IPS DF 6.9 (cell line): Measurements from ENCODE around the gene KIAA0319L.
A peak's percentile ranks its signal among the peaks of the same experiment; 100 is the strongest.
"Not testable (repeated sequence)": the region's sequence is repeated elsewhere in the genome, so short reads cannot be mapped to it uniquely, and the experiment has no call there.

Source experiments
- DNase-seq: peaks from one replicate; pipeline ENCODE4 v3.0.0-alpha.2; 2013; ENCODE audit warnings: low read depth, low spot score
- H3K27ac ChIP-seq: one replicate; pipeline ENCODE4 v1.5.1; 2013; ENCODE audit warnings: low read length, control low read depth
- H3K27me3 ChIP-seq: 2 replicates; pipeline ENCODE4 v1.6.1; 2013; ENCODE audit warnings: mild to moderate bottlenecking, low read length; ENCODE audit not compliant: control insufficient read depth, insufficient read depth
- H3K36me3 ChIP-seq: 2 replicates; pipeline ENCODE4 v1.6.1; 2013; ENCODE audit warnings: low read length; ENCODE audit not compliant: control insufficient read depth, insufficient read depth
- H3K4me1 ChIP-seq: 2 replicates; pipeline ENCODE4 v1.6.1; 2013; ENCODE audit warnings: low read length; ENCODE audit not compliant: control insufficient read depth, insufficient read depth
- H3K4me3 ChIP-seq: 2 replicates; pipeline ENCODE4 v1.5.1; 2013; ENCODE audit warnings: mild to moderate bottlenecking, low read length
- H3K9me3 ChIP-seq: 2 replicates; pipeline ENCODE4 v1.6.1; 2013; ENCODE audit warnings: low read length, inconsistent platforms; ENCODE audit not compliant: control insufficient read depth, insufficient read depth
- WGBS: extraction: QIAGEN DNeasy Blood & Tissue Kit; methylation state at CpG from one replicate; pipeline ENCODE4 v1.1.7; 2013; ENCODE audit warnings: mixed read lengths, missing lambda C conversion rate; ENCODE audit not compliant: insufficient read length, insufficient coverage; 5-methylcytosine and 5-hydroxymethylcytosine counted together

KIAA0319L gene

DNA sequence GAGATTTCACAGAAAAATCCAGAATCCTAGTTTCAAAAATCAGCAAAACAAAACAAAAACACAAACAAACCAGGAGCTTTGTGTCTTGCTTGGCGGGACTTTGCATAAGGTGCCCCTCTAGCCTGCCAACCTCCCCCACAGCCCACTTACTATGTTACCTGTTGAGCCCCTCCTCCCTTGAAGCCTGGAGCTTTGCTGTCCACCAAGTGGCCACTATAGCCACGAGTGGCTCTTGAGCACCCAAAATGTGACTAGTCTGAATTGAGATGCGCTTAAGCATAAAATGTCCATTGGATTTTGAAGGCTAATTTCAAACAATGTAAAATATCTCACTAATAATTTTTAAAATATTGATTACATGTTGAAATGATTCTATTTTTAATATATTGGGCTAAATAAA lies 28.1 kb upstream of the KIAA0319L start:
- WGBS, result no CpG with 5 or more reads among the region's 3 CpGs
- no peak overlapping the region for H3K27ac ChIP-seq

DNA sequence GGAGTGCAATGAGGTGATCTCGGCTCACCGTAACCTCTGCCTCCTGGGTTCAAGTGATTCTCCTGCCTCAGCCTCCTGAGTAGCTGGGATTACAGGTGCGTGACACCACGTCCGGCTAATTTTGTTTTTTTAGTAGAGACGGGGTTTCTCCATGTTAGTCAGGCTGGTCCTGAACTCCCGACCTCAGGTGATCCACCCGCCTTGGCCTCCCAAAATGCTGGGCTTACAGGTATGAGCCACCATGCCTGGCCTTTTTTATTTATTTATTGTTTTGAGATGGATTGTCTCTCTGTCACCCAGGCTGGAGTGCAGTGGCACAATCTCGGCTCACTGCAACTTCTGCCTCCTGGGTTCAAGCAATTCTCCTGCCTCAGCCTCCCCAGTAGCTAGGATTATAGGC lies 24.4 kb upstream of the KIAA0319L start:
- WGBS, result no CpG with 5 or more reads among the region's 9 CpGs
- H3K27ac ChIP-seq, H3K9me3 ChIP-seq: not testable (repeated sequence)

More for the DNA sequence above, 28.1 kb upstream of the KIAA0319L start:
- no peaks in the 10 kb centered on the region for H3K9me3 ChIP-seq
- DNase-seq, result no peak
- H3K36me3 ChIP-seq, result no peaks in the 10 kb centered on the region
- H3K4me1 ChIP-seq, result 0 out of 2 replicates have a peak, but pooled peaks cover 1% of the 10 kb centered on the region
- no peak overlapping the region for H3K4me3 ChIP-seq
- H3K27me3 ChIP-seq, result no peaks in the 10 kb centered on the region

DNA sequence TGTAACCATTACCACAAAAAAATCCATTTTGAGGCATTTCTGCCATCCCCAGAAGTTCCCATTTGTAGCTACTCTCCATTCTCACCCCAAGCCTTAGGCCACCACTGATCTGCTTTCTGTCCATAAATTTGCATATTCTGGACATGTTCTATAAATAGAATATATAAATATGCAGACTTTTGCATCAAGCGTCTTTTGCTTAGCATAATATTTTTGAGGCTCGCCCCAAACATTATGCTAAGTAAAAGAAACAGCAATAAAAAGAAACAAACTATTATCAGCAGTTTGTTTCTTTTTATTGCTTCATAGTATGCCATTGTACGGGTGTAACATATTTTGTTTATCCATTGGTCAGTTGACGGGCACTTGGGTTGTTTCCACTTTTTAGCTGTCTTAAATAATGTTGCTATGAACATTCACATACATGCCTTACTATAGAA lies 23.8 kb upstream of the KIAA0319L start:
- Histone ChIP-seq H3K36me3 (no peaks in the 10 kb centered on the region), H3K27ac (no peak overlapping the region), H3K4me1 (peaks cover 7% of the 10 kb centered on the region; the same call in 1 of the 2 replicates), H3K9me3 (no peaks in the 10 kb centered on the region), H3K27me3 (peaks cover 22% of the 10 kb centered on the region), H3K4me3 (no peak overlapping the region)
- no CpG with 5 or more reads among the region's 4 CpGs for WGBS
- no peak for DNase-seq

More for the DNA sequence above, 24.4 kb upstream of the KIAA0319L start:
- not testable (repeated sequence) for H3K4me3 ChIP-seq, DNase-seq, H3K4me1 ChIP-seq, H3K36me3 ChIP-seq
- H3K27me3 ChIP-seq, result peaks cover 15% of the 10 kb centered on the region

GRCh38 chr1:35577071-35577998 lies 20.1 kb upstream of the KIAA0319L start:
- DNase-seq, result no peak
- H3K4me1 ChIP-seq, result peaks cover 7% of the 10 kb centered on the region; the same call in 1 of the 2 replicates
- no CpG with 5 or more reads among the region's 70 CpGs for WGBS
- no peak overlapping the region for H3K27ac ChIP-seq
- H3K36me3 ChIP-seq, result no peaks in the 10 kb centered on the region
- peaks cover 56% of the 10 kb centered on the region for H3K27me3 ChIP-seq
- no peaks in the 10 kb centered on the region for H3K9me3 ChIP-seq
- H3K4me3 ChIP-seq, result peak overlapping the region; percentile 40; the same call in 1 of the 2 replicates

DNA sequence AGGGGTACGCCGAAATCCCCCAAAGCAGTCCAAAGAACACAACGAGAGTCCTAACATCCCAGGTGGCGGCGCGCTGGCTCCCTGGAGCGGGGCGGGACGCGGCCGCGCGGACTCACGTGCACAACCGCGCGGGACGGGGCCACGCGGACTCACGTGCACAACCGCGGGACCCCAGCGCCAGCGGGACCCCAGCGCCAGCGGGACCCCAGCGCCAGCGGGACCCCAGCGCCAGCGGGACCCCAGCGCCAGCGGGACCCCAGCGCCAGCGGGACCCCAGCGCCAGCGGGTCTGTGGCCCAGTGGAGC lies 19.5 kb upstream of the KIAA0319L start:
- H3K27ac ChIP-seq, H3K4me1 ChIP-seq, H3K9me3 ChIP-seq, DNase-seq, H3K36me3 ChIP-seq: not testable (repeated sequence)
- Histone ChIP-seq H3K27me3 (peaks cover 63% of the 10 kb centered on the region), H3K4me3 (peak overlapping the region; percentile 40; the same call in 1 of the 2 replicates)
- WGBS, result no CpG with 5 or more reads among the region's 37 CpGs

GRCh38 chr1:35576061-35576765 lies 19.0 kb upstream of the KIAA0319L start:
- no peak for DNase-seq
- peaks cover 67% of the 10 kb centered on the region for H3K27me3 ChIP-seq
- H3K36me3 ChIP-seq, result no peaks in the 10 kb centered on the region
- peaks cover 7% of the 10 kb centered on the region; the same call in 1 of the 2 replicates for H3K4me1 ChIP-seq
- H3K9me3 ChIP-seq, result no peaks in the 10 kb centered on the region
- no peak overlapping the region for H3K27ac ChIP-seq
- H3K4me3 ChIP-seq, result peak overlapping the region; percentile 40; the same call in 1 of the 2 replicates
- no CpG with 5 or more reads among the region's 10 CpGs for WGBS

DNA sequence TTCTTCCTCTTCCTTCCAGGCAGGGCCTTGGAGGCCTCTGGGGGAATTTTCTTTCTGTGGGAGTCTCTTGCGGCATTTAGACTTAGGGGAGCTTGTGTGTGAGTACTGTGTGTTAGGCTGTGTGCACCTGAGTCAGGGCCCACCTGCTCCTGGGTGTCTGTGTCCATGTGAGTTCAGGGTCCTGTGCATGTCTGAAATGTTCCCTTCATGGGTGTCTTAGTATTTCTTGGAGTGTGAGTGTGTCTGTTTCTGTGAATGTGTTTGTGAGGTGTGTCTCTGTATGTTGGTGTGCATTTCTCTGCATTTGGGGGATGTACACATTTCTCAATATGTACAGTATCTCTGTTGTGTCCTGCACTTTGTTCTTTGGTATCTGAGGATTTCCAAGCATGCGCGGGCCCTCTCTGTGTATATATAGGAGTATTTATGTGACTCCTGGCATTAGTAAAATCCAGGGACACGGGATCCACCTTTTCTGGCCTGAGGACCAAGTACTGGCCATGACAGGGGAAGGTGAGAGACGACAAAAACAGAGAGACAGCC lies 18.3 kb upstream of the KIAA0319L start:
- no CpG with 5 or more reads among the region's 5 CpGs for WGBS
- H3K27me3 ChIP-seq, result peaks cover 69% of the 10 kb centered on the region
- no peak for DNase-seq
- H3K4me3 ChIP-seq, result no peak overlapping the region
- peaks cover 7% of the 10 kb centered on the region; the same call in 1 of the 2 replicates for H3K4me1 ChIP-seq
- H3K36me3 ChIP-seq, result no peaks in the 10 kb centered on the region
- no peak overlapping the region for H3K27ac ChIP-seq
- H3K9me3 ChIP-seq, result no peaks in the 10 kb centered on the region

DNA sequence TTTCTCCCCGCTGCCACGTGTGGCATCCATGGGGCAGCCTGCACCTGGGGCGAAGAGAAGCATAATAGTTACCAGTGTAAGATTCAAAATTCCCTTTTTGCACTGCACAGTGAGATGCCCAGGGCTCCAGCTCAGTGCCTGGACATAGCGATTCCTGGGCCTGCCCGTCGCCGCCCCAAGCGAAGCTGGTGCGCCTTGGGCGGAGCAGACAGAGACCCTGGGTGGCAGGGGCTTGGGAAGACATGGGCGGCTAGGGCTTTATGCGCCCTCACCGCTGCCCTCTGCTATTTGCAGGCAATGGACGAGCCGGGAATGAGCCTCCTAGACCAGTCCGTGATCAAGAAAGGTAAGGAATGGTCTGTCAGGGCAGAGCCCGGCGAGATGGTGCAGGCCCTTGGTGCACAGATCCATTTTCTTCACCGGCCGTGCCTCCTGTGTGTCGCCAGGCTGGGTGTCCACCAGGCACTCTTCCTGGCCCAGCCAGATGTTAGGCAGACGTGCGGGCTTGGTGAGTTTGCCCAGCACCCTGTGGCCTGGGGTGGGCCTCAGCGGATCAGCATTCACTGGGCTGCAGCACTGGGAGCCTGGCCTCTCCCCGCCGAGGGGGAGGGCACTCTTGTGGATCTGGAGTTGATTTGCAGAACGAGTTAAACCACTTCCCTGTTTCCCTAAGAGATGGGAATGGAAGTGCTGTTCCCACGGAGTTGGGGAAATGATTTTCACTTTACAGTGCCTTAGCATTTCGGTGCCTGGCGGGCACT lies 17.6 kb upstream of the KIAA0319L start:
- H3K27ac ChIP-seq, result no peak overlapping the region
- no peak overlapping the region for H3K4me3 ChIP-seq
- H3K9me3 ChIP-seq, result no peaks in the 10 kb centered on the region
- no peak for DNase-seq
- H3K36me3 ChIP-seq, result no peaks in the 10 kb centered on the region
- no CpG with 5 or more reads among the region's 30 CpGs for WGBS
- peaks cover 7% of the 10 kb centered on the region; the same call in 1 of the 2 replicates for H3K4me1 ChIP-seq
- H3K27me3 ChIP-seq, result peaks cover 69% of the 10 kb centered on the region

- Histone ChIP-seq H3K4me3 (peak overlapping the region; percentile 51; the same call in 1 of the 2 replicates), H3K27me3 (peaks cover 69% of the 10 kb centered on the region)
- no CpG with 5 or more reads among the region's 48 CpGs for WGBS
Measured at GRCh38 chr1:35574125-35574654, 17.0 kb upstream of the KIAA0319L start.

More at GRCh38 chr1:35574125-35574654, 17.0 kb upstream of the KIAA0319L start:
- H3K27ac ChIP-seq, result no peak overlapping the region
- no peaks in the 10 kb centered on the region for H3K9me3 ChIP-seq
- peaks cover 7% of the 10 kb centered on the region; the same call in 1 of the 2 replicates for H3K4me1 ChIP-seq
- no peaks in the 10 kb centered on the region for H3K36me3 ChIP-seq
- DNase-seq, result no peak
